ENCODE results near the gene SLC24A4. TPM values are rescaled to one million over a fixed set of nuclear protein-coding genes. Genes with fewer than 3 reads are reported as not detected.

Gene SLC24A4
- total and polyA plus RNA-seq, 5 donors = 0.48 to 0.56 (median 0.50) TPM

DNA sequence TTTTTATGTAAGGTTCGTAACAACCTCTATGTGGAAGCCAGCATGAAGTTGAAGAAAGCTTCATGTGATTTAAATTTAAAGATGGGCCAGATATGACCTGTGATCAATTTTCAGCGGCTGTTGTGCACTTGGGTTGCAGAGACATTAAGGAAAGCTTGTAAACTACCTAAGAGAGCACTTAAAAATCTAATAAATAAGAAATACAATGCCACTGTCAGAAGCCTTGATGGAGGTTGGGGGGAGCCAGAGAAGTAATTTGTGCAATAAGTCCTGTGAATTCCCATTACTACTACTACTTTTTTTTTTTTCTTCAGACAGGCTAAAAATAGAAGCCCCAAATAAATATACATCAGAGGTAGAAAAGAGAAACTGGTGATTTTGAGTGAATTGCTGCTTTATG is 30.3 kb upstream of the SLC24A4 start:
- intact Hi-C loops (cut with DNase I) = no loop called here
- H3K27ac ChIP-seq (ENCODE audit: low read length) = no peak overlapping the region
- H3K4me3 ChIP-seq (ENCODE audit: low read length) = no peak overlapping the region
- no peaks in the 10 kb centered on the region for H3K9me3 ChIP-seq (ENCODE audit: control insufficient read depth, low read length)
- no peak for DNase-seq
- no peaks in the 10 kb centered on the region for H3K27me3 ChIP-seq (ENCODE audit: control insufficient read depth, insufficient read depth)
- WGBS = 48% methylated on average over 2 of the region's 2 CpGs
- ATAC-seq = no peak
- H3K4me1 ChIP-seq (ENCODE audit: control insufficient read depth, insufficient read depth, low read length) = no peaks in the 10 kb centered on the region

DNA sequence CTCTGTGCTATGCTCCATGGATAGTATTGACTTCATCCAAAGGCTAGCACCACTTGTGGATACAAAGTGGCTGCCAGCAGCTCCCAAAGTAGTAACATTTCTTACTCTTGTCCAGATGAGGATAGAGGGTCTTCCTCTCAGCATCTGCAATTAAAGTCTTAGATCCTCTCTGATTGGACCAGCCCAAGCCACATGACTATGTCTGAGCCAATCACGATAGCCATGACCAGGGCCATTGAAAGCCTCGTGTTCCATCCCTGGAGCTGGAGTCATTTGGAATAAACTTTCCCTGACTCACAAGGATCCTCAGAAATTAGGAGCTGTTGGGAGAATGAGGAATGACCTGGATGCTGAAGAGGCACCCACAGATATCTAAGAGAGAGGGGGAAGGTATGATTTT is 28.5 kb upstream of the SLC24A4 start:
- H3K4me3 ChIP-seq (ENCODE audit: low read length) = no peak overlapping the region
- H3K9me3 ChIP-seq (ENCODE audit: control insufficient read depth, low read length) = no peaks in the 10 kb centered on the region
- intact Hi-C loops (cut with DNase I) = no loop called here
- no peaks in the 10 kb centered on the region for H3K27me3 ChIP-seq (ENCODE audit: control insufficient read depth, insufficient read depth)
- WGBS = 77% methylated on average over 2 of the region's 2 CpGs
- no peak for ATAC-seq
- no peak for DNase-seq
- no peaks in the 10 kb centered on the region for H3K4me1 ChIP-seq (ENCODE audit: control insufficient read depth, insufficient read depth, low read length)
- no peak overlapping the region for H3K27ac ChIP-seq (ENCODE audit: low read length)

DNA sequence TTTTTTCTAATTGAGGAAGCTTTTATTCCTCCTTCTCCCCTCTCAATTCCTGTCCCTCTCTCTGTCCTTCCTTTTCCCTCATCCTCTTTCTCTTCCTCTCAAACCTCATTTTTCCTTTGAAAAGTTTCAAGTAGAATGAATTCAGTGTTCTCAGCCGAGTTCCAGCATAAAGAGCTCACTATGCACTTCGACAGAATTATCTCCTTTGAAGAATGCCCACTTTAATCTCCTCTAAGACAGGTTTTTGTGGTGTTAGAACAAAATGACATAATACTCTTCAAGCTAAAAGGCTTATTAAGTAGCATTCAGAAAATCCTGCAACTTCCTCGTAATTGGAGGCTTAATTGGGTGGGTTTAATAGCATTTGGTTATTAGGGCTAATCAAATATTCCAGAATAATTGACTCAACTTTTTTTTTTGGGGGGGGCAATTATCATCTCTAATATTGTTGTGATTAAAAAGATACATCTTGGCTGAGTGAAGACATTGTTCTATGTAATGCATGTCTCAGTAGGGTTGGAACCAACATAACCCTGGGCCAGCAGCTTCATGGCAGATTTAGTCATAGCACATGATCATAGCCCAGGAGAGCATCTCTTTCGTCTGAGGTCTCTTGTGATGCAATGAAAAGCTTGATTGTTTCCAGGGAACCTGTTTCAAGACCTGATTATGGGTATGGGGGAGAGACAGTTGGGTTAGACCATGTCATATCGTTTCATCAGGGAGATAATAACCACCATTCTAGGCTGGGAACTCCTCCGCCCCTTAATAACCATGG is 25.0 kb upstream of the SLC24A4 start:
- DNase-seq = no peak
- Histone ChIP-seq H3K4me3 (ENCODE audit: low read length) (no peak overlapping the region), H3K27me3 (ENCODE audit: control insufficient read depth, insufficient read depth) (no peaks in the 10 kb centered on the region), H3K9me3 (ENCODE audit: control insufficient read depth, low read length) (no peaks in the 10 kb centered on the region), H3K4me1 (ENCODE audit: control insufficient read depth, insufficient read depth, low read length) (peaks cover 2% of the 10 kb centered on the region), H3K27ac (ENCODE audit: low read length) (no peak overlapping the region)
- intact Hi-C loops (cut with DNase I) = no loop called here
- 65% methylated on average over 6 of the region's 6 CpGs for WGBS
- no peak for ATAC-seq

DNA sequence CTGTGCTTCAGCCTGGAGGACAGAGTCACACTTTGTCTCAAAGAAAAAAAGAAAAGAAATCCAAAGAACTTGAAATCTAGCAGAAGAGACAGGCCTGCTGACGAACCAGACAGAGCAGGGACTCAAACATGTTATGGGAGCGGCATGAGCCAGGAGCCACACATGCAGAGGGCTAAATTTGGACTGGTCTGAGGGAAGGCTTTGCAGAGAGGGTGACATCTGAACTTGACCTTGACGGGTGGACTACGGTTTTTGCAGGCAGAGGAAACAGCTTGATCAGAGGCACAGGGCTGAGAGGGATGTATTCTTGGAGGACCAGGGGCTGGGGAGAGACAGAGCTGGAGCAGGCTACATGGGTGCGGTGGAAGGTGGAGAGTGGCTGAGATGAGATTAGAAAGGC is 20.5 kb upstream of the SLC24A4 start:
- intact Hi-C loops (cut with DNase I) = no loop called here
- ATAC-seq = peak; percentile 16 to 41
- 41% methylated on average over 5 of the region's 5 CpGs for WGBS
- Histone ChIP-seq H3K4me3 (ENCODE audit: low read length) (no peak overlapping the region), H3K9me3 (ENCODE audit: control insufficient read depth, low read length) (no peaks in the 10 kb centered on the region), H3K27me3 (ENCODE audit: control insufficient read depth, insufficient read depth) (no peaks in the 10 kb centered on the region), H3K27ac (ENCODE audit: low read length) (no peak overlapping the region), H3K4me1 (ENCODE audit: control insufficient read depth, insufficient read depth, low read length) (peaks cover 2% of the 10 kb centered on the region)
- no peak for DNase-seq

DNA sequence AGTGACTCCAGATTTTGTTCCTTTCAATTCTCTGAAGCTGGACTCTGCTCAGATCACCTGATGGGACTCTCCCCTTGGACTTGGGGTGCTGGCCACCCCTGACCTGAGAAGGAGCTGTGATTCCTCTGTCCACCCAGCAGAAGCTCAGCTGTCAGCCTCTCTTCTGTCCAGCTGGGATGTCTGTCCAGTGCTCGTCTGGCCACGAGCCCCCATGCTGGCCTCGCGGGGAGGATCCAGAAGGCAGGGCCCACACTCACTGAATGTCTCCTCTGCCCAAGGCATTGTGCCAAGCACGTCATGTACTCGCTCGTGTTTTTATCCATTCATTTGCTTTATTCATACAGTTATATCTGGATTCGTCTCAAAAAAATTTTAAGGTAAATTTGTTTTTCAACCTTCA is 14.2 kb upstream of the SLC24A4 start:
- no peaks in the 10 kb centered on the region for H3K9me3 ChIP-seq (ENCODE audit: control insufficient read depth, low read length)
- intact Hi-C loops (cut with DNase I) = no loop called here
- DNase-seq (no peak), ATAC-seq (no peak)
- no peaks in the 10 kb centered on the region for H3K27me3 ChIP-seq (ENCODE audit: control insufficient read depth, insufficient read depth)
- H3K4me3 ChIP-seq (ENCODE audit: low read length) = no peak overlapping the region
- 53% methylated on average over 8 of the region's 8 CpGs for WGBS
- no peak overlapping the region for H3K27ac ChIP-seq (ENCODE audit: low read length)
- H3K4me1 ChIP-seq (ENCODE audit: control insufficient read depth, insufficient read depth, low read length) = no peaks in the 10 kb centered on the region

DNA sequence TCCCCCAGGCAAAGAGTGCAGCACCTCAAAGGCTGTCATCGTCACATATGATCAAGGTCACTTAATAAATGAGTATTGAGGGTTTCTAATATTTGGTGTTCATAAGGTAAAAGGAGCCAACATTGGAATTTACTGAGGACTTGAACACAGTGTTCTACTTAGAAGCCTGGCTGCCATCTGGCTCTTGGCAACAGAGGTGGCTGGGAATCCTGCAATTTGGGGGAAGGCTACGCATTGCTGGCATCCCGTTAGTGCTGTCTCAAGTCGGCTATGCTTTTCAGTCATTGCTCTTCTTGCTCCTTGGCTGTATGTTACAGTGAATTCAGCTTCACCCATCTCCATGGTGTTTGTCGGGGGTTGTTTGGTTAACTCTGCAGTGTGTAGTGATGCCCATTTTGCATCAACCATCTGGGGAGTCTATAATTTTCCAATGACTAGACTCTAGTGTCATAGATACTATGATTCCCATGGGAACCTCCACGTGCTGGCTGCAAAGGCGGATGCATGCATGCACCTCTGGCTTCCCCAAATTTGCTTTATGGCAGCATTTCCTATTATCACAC is 12.9 kb upstream of the SLC24A4 start:
- DNase-seq (no peak), ATAC-seq (no peak)
- no peaks in the 10 kb centered on the region for H3K27me3 ChIP-seq (ENCODE audit: control insufficient read depth, insufficient read depth)
- intact Hi-C loops (cut with DNase I) = no loop called here
- no peaks in the 10 kb centered on the region for H3K4me1 ChIP-seq (ENCODE audit: control insufficient read depth, insufficient read depth, low read length)
- H3K27ac ChIP-seq (ENCODE audit: low read length) = no peak overlapping the region
- 77% methylated on average over 7 of the region's 7 CpGs for WGBS
- no peaks in the 10 kb centered on the region for H3K9me3 ChIP-seq (ENCODE audit: control insufficient read depth, low read length)
- H3K4me3 ChIP-seq (ENCODE audit: low read length) = no peak overlapping the region

DNA sequence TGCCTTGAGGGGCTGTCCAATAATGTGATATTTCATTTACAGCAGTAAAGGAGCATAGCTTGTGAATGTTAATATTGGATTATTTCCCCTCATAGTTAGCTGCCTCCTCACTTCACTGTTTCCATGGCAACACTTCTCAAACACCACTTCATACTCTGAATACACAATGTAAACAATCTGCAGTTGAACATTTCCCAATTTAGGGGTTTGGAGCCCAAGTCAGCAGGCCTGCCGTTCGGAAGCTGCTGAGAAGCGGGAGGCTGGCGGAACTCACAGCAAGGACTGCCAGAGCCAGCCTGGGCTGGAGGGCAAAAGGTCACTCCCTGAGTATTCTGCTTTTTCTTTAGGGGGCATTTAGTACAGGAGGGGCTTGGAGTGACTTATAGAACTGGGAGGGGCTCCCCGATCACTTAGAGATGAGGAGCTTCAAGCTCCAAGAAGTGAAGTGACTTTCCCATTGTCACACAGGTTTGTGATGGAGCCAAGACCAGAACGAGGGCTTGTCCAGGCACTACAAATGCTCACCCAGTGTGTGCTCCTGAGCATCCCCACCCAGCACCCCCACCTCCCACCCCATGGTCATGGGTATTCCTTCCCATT is 12.1 kb upstream of the SLC24A4 start:
- H3K4me1 ChIP-seq (ENCODE audit: control insufficient read depth, insufficient read depth, low read length) = no peaks in the 10 kb centered on the region
- no peak overlapping the region for H3K4me3 ChIP-seq (ENCODE audit: low read length)
- ATAC-seq (no peak), DNase-seq (no peak)
- WGBS = 80% methylated on average over 6 of the region's 6 CpGs
- no peak overlapping the region for H3K27ac ChIP-seq (ENCODE audit: low read length)
- intact Hi-C loops (cut with DNase I) = no loop called here
- no peaks in the 10 kb centered on the region for H3K27me3 ChIP-seq (ENCODE audit: control insufficient read depth, insufficient read depth)
- no peaks in the 10 kb centered on the region for H3K9me3 ChIP-seq (ENCODE audit: control insufficient read depth, low read length)

DNA sequence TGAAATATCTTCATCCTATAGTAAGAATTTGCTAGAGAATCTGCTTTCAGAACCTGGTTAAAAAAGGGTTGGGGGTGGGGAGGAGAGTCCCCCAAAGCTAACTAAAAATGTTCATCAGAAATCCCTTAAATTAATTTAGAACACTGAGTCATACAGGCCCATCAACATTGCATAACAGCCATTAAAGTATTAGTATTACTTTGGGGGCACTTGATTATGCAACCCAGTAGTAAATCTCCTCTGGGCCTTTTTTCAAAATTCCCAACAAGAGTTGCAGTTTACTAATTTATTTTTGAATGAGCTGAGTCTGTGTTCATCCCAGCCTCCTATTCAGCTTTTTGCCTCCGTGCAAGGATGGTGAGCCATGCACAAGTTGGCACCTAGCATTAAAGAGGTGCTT is 8.8 kb upstream of the SLC24A4 start:
- no peak overlapping the region for H3K27ac ChIP-seq (ENCODE audit: low read length)
- no peaks in the 10 kb centered on the region for H3K27me3 ChIP-seq (ENCODE audit: control insufficient read depth, insufficient read depth)
- H3K4me3 ChIP-seq (ENCODE audit: low read length) = no peak overlapping the region
- 75% methylated on average over 1 of the region's 1 CpG for WGBS
- intact Hi-C loops (cut with DNase I) = no loop called here
- no peaks in the 10 kb centered on the region for H3K9me3 ChIP-seq (ENCODE audit: control insufficient read depth, low read length)
- H3K4me1 ChIP-seq (ENCODE audit: control insufficient read depth, insufficient read depth, low read length) = no peaks in the 10 kb centered on the region
- DNase-seq = no peak
- ATAC-seq = no peak

DNA sequence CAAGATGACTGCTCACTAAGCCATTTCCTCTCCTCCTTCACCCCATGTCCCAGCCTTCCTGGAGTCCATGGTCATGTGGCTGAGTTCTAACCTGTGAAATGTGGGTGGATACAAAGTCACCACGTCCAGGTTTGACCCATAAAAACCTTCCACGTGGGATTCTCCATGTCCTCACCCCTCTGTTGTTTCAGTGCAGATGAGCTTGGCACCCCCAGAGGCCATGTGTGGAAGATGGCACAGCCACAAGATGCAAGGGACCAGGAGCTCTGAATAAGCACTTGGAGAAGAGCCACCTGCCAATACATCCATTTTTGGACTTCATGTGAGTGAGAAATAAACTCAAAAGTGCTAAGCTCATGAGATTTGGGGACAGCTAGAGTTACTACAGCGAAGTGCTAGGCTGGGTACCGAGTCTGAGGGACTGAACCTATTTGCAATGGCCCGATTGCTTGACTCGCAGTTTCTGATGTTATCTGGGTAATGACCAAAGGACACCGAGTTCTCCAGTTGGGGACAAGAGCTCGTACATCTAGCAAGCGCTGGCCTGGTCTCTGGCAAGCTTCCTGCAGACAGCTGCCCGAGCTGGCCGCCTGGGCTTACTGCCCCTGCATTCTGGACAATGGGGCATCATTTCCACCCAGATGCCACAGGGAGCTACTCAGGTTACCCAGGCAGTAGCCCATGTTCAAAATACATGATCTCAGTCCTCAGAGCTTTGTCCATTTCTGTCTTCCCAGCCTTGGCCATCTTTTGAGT is 7.7 kb upstream of the SLC24A4 start:
- ATAC-seq (no peak), DNase-seq (no peak)
- 75% methylated on average over 11 of the region's 11 CpGs for WGBS
- H3K9me3 ChIP-seq (ENCODE audit: control insufficient read depth, low read length) = no peaks in the 10 kb centered on the region
- no peak overlapping the region for H3K27ac ChIP-seq (ENCODE audit: low read length)
- no peaks in the 10 kb centered on the region for H3K4me1 ChIP-seq (ENCODE audit: control insufficient read depth, insufficient read depth, low read length)
- H3K27me3 ChIP-seq (ENCODE audit: control insufficient read depth, insufficient read depth) = no peaks in the 10 kb centered on the region
- intact Hi-C loops (cut with DNase I) = no loop called here
- no peak overlapping the region for H3K4me3 ChIP-seq (ENCODE audit: low read length)

DNA sequence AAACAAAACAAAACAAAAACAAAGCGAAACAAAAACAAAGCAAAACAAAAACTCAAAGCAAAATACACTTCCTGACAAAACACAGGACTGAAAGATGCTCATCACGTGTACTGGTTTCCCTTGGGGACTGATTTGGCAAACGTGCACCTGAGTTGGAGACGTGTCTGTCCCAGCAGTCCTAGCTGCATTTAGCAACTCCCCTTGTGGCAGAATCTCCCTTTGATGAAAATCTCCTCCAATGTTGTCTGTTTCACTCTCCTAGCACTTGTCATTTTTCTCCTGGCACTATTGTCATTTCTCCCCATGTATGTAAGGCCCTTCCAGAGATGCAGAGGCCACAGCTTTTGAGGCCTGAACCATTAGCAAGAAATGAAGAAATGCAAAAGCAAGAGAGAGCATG is 6.8 kb upstream of the SLC24A4 start:
- WGBS = 42% methylated on average over 4 of the region's 4 CpGs
- Histone ChIP-seq H3K4me1 (ENCODE audit: control insufficient read depth, insufficient read depth, low read length) (no peaks in the 10 kb centered on the region), H3K27ac (ENCODE audit: low read length) (no peak overlapping the region), H3K27me3 (ENCODE audit: control insufficient read depth, insufficient read depth) (no peaks in the 10 kb centered on the region), H3K9me3 (ENCODE audit: control insufficient read depth, low read length) (no peaks in the 10 kb centered on the region), H3K4me3 (ENCODE audit: low read length) (no peak overlapping the region)
- ATAC-seq (no peak), DNase-seq (no peak)
- intact Hi-C loops (cut with DNase I) = no loop called here

DNA sequence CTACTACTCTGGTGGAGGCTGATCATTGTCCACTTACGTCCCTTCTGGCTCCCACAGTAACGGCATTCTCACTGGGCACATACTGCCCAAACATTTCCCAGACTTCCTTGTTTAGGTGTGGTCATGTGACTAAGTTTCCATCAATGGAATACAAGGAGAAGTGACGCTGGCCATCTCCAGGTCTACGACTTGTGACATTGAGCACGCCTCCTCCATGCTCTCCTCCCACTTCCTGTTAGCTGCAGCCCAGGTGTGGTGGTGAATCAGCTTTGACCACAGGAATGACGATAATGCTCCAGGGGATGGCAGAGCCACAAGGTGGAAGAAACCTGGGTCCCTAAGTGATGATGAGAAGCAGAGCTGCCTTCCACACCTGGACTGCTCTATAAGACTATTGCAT is 6.0 kb upstream of the SLC24A4 start:
- H3K27me3 ChIP-seq (ENCODE audit: control insufficient read depth, insufficient read depth) = no peaks in the 10 kb centered on the region
- DNase-seq (no peak), ATAC-seq (no peak)
- intact Hi-C loops (cut with DNase I) = no loop called here
- no peaks in the 10 kb centered on the region for H3K9me3 ChIP-seq (ENCODE audit: control insufficient read depth, low read length)
- H3K4me3 ChIP-seq (ENCODE audit: low read length) = no peak overlapping the region
- no peaks in the 10 kb centered on the region for H3K4me1 ChIP-seq (ENCODE audit: control insufficient read depth, insufficient read depth, low read length)
- WGBS = 79% methylated on average over 6 of the region's 6 CpGs
- no peak overlapping the region for H3K27ac ChIP-seq (ENCODE audit: low read length)
